Body of pancreas (tissue), 4 donors: Measurements from ENCODE around the gene SUN5. TPM values are rescaled to one million over a fixed set of nuclear protein-coding genes. Genes with fewer than 3 reads are reported as not detected.

Experiments used
- ATAC-seq: fragments of 150-250 bp; one replicate; pipeline ENCODE4 v1.9.1; 2016
- DNase-seq, 4 donors: peaks; one replicate each; pipeline ENCODE4 v3.0.0-alpha.2; 2019
- H3K27ac ChIP-seq, 4 donors: fragments of 200-600 bp; sonication (generic); 1 replicate in 3 of 4; 2 replicates in 1 of 4; pipeline versions ENCODE4 v1.5.1 to v1.6.1; 2016 to 2019; ENCODE audit warnings: mild to moderate bottlenecking in 1 of 4, mixed read lengths in 1 of 4, moderate library complexity in 1 of 4
- H3K27me3 ChIP-seq, 2 donors: fragments of 200-600 bp; sonication (generic); one replicate each; pipeline ENCODE4 v1.6.0; 2016; ENCODE audit warnings: mild to moderate bottlenecking in 1 of 2
- H3K36me3 ChIP-seq, 2 donors: fragments of 200-600 bp; sonication (generic); replicated peaks in 1 of 2; 2 replicates each; pipeline ENCODE4 v1.5.1; 2016; ENCODE audit warnings: low read depth in 2 of 2; ENCODE audit not compliant: insufficient read depth in 1 of 2
- H3K4me1 ChIP-seq: fragments of 200-600 bp; sonication (generic); one replicate; pipeline ENCODE4 v1.6.0; 2016
- H3K4me3 ChIP-seq, 2 donors: fragments of 200-600 bp; sonication (generic); 1 replicate in 1 of 2; 2 replicates in 1 of 2; pipeline ENCODE4 v1.5.1; 2016 to 2019
- H3K9me3 ChIP-seq, 3 donors: fragments of 200-600 bp; sonication (generic); 1 replicate in 2 of 3; 2 replicates in 1 of 3; pipeline ENCODE4 v1.5.1; 2016
- CTCF ChIP-seq, 7 experiments: fragments of 450-650 bp in 4 of 7; fragments of 200-600 bp in 3 of 7; sonication (generic) in 3 of 7; IDR thresholded peaks; one replicate each; pipeline ENCODE4 v1.5.1; 2016 to 2019; ENCODE audit warnings: antibody characterized with exemption in 7 of 7
- POLR2A ChIP-seq, 3 donors: fragments of 450-650 bp; IDR thresholded peaks; one replicate each; pipeline ENCODE4 v1.6.1; 2016; ENCODE audit warnings: antibody characterized with exemption in 3 of 3, mild to moderate bottlenecking in 2 of 3
- WGBS, 2 donors: methylation state at CpG; one replicate each; pipeline ENCODE4 v1.1.5; 2017; 5-methylcytosine and 5-hydroxymethylcytosine counted together
- intact Hi-C: fragments of 100-400 bp; cut with DNase I; formaldehyde crosslinking; loops from one replicate; pipeline ENCODE4 v1.15.1; 2023
- total RNA-seq, 2 donors: library from RNA; depleted of rRNA; stranded (reverse); fragments of >200 nt; gene quantifications; one replicate each; pipeline ENCODE4 v1.1.0, GENCODE V29; 2016

Gene SUN5
- total RNA-seq, 2 donors from 2014 or later, result not detected

GRCh38 chr20:33026779-33027759 is 22.8 kb upstream of the SUN5 start:
- intact Hi-C loops, result no loop called here
- no peak overlapping the region for H3K27ac ChIP-seq
- WGBS, 2 donors, result 68 to 77% methylated on average over 9 to 10 of the region's 10 CpGs
- no peak for DNase-seq
- no peaks in the 10 kb centered on the region for H3K27me3 ChIP-seq
- no peaks in the 10 kb centered on the region for H3K4me1 ChIP-seq
- no peaks in the 10 kb centered on the region for H3K36me3 ChIP-seq
- no peak for ATAC-seq
- H3K4me3 ChIP-seq, result no peak overlapping the region
- TF ChIP-seq POLR2A (IDR thresholded peaks at IDR 0.05) (no peak), CTCF (IDR thresholded peaks at IDR 0.05) (no peak)
- no peaks in the 10 kb centered on the region for H3K9me3 ChIP-seq

GRCh38 chr20:33026072-33026778 is 22.0 kb upstream of the SUN5 start:
- Histone ChIP-seq H3K27ac (no peak overlapping the region), H3K27me3 (no peaks in the 10 kb centered on the region), H3K4me1 (no peaks in the 10 kb centered on the region), H3K36me3 (no peaks in the 10 kb centered on the region), H3K4me3 (no peak overlapping the region), H3K9me3 (no peaks in the 10 kb centered on the region)
- no peak for TF ChIP-seq CTCF (IDR thresholded peaks at IDR 0.05)
- no peak for TF ChIP-seq POLR2A (IDR thresholded peaks at IDR 0.05)
- DNase-seq (no peak), ATAC-seq (no peak)
- WGBS, 2 donors, result 50 to 65% methylated on average over 5 of the region's 5 CpGs
- intact Hi-C loops, result no loop called here

GRCh38 chr20:33025318-33025876 is 21.2 kb upstream of the SUN5 start:
- H3K36me3 ChIP-seq, result no peaks in the 10 kb centered on the region
- intact Hi-C loops, result no loop called here
- DNase-seq, result no peak
- ATAC-seq, result no peak
- no peak overlapping the region for H3K4me3 ChIP-seq
- TF ChIP-seq POLR2A (IDR thresholded peaks at IDR 0.05), result no peak
- no peak for TF ChIP-seq CTCF (IDR thresholded peaks at IDR 0.05)
- no peaks in the 10 kb centered on the region for H3K9me3 ChIP-seq
- H3K27ac ChIP-seq, result no peak overlapping the region
- no peaks in the 10 kb centered on the region for H3K4me1 ChIP-seq
- H3K27me3 ChIP-seq, result no peaks in the 10 kb centered on the region
- 56 to 62% methylated on average over 9 of the region's 9 CpGs for WGBS, 2 donors

GRCh38 chr20:33024609-33025317 is 20.5 kb upstream of the SUN5 start:
- H3K27me3 ChIP-seq, result no peaks in the 10 kb centered on the region
- no peaks in the 10 kb centered on the region for H3K9me3 ChIP-seq
- no peak for ATAC-seq
- H3K36me3 ChIP-seq, result no peaks in the 10 kb centered on the region
- WGBS, 2 donors, result 48 to 56% methylated on average over 5 of the region's 5 CpGs
- TF ChIP-seq POLR2A (IDR thresholded peaks at IDR 0.05) (no peak), CTCF (IDR thresholded peaks at IDR 0.05) (no peak)
- intact Hi-C loops, result no loop called here
- no peaks in the 10 kb centered on the region for H3K4me1 ChIP-seq
- DNase-seq, result no peak
- H3K27ac ChIP-seq, result no peak overlapping the region
- no peak overlapping the region for H3K4me3 ChIP-seq
